ENCODE measurements around the gene C3orf20.

C3orf20 gene

DNA sequence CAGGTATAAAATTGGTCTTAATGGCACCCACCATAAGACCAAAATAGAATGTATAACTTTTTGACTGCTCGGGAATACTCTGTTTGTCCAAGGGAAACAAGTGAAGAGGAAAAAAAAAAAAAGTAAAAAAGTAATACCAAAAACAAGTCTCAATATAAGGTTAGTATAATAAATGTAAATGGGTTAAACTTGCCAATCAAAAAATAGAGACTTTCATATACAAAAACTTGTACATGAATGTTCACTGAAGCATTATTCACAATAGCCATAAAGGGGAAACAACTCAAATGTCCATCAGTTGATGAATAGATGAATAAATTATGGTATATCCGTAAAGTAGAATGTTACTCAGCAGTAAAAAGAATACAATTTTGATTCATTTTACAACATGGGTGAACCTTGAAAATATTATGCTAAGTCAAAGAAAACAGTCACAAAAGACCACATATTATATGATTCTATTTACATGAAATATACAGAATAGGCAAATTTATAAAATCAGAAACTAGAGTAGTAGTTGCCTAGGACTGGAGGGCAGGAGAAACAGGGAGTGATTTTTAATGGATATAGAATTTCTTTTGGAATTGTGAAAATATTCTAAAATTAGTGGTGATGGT, 104.2 kb downstream of the C3orf20 start:
- no peak for DNase-seq

DNA sequence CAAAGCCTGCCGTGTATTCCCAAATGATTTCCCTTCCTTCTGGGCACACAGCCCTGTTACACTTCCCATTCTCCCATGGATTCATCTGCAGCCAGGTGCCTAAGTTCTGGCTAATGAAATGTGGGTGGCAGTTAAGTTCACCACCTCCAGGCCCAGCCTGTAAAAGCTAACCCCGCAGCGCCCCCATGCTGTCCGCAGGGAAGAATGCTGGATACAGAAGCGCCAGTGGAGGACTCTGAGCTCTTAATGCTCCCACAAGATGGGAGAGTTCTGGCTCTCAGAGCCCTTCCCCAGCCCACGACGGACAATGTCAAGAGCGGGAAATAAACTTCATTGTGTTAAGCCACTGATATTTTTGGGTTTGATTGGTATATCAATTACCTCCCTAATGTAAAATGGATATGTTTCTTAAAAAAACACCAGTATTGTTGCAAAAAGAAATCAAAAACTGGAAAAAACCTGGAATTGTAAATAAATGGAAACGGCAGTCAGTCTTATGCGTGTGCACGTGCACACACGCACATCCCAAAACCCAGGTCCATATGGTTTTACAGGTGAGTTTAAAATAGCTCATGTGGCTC, 106.1 kb downstream of the C3orf20 start:
- DNase-seq = no peak

DNA sequence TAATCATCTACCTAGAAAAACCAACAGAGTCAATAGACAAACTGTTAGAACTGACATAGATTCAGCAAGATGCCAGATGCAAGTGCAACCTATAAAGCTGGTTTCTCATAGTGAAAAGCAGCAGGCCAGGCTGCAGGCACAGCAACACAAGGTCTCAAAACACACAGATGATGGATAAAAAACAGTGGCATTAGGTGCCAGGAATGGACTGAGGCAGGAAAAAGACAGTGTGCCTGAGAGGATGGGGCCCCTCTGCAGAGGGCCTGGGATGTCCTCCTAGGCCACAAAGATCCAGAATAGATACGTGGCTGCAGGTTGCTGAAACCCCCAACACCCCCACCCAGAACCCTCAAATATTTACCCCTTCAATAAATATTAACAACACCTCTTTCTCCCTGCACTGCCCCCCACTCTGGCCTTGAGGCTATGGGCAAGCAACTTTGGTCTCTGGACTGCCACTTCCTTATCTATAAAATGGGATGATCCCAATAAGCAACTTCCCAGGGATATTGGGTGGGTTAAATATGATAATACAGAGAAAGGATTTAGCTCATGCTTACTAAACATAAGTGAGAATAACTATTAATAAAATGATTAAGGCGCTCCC, 108.6 kb downstream of the C3orf20 start:
- no peak for DNase-seq

DNA sequence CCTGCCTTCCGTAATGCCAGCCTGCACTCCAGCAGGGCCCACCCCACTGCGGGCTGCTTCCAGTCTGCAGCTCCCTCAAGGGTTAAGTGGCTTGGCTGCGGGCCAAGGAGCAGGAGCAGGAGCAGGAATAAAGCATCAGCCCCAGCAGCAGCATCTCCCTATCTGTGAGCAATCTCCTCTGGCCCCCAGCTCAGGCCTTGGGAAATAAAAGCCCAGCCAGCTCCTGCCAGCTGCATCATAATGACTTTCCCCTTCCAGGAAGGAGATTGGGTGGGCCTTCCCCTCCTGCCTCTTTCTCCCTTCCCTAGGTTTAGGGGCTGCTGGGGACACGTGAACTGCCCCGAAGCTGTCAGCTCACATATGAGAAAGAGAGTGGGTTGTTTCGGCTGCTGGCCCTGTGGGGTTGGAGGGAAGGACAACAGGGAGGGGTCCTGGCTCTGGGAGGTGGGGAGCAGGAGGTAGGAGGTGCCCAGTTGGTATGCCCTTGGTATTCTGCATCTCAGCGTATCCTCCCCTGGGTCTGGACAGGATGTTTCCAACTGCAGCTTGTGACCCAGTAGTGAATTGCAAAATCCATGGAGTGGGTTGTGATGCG, 109.2 kb downstream of the C3orf20 start:
- DNase-seq = no peak

DNA sequence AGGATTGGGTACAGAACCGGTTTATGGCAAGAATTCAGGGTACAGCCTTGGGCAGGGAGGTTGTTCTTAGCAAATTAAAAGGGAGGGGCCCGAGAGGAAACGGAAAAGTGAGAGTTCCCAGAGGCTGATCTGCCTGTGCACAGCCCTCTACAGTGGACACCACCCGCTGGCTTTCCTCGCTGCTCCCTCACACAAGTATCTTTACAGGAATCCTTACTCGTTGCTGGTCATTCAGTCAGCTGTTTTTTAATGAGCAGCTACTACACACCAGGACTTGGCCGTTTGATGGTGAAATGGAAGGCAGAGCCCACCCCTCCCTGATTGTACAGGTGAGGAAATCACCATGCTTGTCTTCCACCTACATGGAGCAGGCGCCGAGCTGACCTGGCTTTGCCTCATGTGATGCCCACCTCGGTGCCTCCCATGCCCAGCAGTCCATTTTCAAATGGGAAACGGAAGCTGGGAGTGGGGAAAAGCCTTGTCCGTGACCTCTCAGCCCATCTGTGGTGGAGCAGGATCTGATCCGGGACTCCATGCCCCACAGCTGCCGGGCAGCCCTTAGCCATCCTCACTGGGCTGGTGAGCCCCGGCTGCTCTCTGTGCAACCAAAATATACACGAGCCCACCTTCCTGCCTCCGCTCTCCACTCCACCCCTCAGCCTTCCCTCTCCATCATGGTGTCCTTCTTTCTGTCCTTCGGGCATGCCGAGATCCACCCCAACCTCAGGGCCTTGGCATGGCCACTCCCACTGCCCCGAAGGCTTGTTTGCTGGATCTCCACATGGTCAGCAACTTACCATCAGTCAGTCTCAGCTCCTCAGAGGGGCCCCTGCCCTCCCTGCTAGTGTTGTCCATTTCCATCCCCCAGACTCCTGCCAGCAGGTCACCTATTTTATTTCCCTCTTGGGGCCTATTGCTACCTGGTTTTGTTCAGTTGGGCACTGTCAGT, 110.5 kb downstream of the C3orf20 start:
- DNase-seq = no peak

DNA sequence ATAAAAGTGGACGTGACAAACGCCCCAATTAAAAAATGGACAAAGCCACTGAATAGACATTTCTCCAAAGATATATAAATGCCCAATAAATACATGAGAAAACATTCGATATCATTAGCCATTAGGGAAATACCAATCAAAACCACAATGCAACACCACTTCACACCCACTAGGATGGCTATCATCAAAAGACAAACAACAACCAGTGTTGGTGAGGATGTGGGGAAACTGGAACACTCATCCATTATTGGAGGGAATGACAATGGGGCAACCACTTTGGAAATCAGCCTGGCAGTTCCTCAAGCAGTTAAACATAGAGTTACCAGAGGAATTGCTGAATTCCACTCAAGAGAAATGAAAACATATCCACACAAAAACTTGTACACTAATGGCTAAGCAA, 111.4 kb downstream of the C3orf20 start:
- no peak for DNase-seq

DNA sequence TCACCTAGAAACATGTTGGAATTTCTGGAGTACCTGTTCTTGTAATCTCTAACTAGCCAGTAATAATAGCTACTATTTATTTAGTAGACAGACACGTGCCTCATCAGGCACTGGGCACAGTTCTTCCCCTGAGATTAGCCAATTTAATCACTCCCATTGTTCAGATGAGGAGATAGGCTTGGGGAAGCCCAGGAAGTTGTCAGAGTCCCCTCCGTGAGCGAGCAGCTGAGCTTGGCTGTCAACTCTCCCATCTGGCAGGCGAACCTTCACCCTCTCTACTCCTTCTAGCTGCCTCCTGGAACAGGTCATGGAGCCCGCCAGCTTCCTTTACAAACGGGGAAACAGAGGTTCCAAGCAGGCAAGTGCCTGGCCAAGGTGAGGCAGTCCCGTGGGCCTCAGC, 112.7 kb downstream of the C3orf20 start:
- no peak for DNase-seq

DNA sequence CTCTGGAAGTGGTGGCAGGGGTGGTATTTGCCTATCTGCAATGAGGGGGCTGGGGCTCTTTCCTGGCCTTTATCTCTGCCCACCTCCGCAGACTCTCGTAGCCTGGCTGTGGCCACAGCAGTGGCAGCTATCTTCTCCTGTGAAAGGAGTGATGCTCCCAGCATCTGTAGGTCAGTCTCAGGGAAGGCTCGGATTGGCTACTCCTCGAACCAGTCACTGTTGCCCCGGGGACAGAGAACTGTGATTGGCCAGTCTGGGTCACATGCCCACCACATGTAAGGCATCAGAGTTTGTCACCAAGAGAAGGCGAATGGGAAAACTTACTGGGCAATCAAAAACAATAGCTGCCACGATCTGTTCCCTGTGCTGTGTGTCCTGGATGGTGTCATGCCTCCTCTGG, 113.7 kb downstream of the C3orf20 start:
- no peak for DNase-seq

DNA sequence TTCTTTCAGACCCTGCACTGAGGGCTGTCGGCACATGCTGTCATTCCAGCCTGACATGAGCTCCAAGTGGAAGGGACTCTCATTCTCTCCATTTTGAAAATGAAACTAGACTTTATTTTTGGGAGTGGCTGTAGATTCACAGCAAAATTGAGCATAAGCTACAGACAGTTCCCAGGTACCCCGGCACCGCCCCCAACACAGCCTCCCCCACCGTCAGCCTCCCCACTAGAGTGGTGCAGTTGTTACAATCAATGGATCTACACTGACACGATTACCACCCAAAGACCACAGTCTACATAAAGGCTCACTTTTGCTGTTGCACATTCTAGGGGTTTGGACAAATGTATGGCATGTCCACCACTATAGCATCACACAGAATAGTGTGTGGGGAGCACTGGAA, 114.3 kb downstream of the C3orf20 start:
- DNase-seq = no peak

DNA sequence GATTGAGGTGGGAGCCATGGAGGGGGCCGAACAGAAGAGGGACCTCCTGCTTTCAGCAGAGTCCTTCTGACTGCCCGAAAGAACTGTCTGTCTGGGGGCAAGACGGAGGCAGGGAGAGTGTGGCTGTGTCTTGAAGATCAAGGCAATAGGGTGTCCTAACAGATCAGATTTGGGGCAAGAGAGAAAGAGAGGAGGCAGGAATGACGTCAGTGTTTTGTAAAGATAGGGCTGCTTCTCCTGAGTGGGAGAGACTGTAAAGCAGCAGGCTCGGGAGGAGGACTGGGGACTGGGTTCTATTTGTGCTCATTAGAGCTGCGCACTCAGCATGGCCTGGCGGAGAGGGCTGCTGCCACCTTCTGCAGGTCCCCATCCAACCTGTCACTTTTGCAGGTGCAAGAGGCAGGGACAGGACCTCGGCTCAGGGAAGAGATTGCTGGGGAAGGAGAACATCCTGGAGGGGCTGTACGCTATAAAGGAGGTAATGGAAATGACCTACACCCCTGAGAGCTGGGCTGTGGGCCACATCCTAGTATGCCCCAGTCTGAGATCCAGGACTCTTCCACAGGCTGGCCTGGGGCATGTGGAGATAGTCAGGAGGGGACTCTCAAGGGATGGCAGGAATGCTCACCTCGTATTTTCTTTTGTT, 114.8 kb downstream of the C3orf20 start:
- DNase-seq = no peak

DNA sequence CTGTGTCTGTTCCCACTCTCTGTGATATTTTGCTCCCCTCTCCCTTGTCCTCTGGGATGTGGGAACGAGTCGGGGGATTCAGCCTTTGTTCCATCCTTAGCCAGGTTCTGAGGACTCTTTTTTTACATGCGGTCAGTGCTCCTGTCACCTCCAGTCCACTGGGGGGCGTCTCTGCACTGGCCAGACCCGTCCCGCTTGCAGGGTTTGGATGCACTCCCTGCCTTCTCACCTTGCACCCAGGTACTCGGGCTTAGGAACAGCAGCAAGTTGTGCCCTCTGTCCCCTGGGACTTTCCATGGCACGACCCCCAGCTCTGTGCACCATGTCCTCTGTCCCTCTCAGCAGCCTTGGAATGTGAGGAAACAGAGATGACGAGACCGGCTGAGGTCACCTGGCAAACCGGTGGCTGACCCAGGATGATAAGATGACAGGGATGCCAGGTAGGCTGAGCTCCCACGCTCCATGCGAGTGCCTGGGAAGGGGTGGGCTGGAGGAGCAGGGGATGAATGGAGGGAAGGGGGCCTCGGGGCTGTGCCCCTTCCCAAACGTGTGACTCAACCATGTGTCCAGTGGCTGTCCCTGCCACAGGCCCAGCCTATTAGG, 116.5 kb downstream of the C3orf20 start:
- no peak for DNase-seq

DNA sequence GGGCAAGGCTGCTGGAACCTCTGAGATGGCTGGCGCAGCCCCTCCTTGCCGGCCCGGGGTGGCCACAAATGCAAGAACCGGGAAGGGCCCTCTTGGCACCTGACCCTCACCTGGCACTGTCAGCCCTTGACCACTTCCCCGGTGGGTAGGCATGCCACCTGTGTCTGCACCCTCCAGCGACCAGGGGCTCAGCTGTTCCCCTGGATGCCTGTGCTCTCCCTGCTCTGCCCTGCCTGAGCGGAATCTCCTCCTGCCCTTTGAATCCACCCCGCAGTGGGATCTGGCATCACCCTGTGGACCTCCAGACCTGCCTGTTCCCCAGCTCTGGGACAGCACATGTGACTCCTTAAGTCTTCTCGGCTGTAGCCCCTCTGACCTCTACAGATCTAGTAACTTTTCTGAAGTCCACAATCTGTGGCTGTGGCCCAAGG, 117.8 kb downstream of the C3orf20 start:
- no peak for DNase-seq

DNA sequence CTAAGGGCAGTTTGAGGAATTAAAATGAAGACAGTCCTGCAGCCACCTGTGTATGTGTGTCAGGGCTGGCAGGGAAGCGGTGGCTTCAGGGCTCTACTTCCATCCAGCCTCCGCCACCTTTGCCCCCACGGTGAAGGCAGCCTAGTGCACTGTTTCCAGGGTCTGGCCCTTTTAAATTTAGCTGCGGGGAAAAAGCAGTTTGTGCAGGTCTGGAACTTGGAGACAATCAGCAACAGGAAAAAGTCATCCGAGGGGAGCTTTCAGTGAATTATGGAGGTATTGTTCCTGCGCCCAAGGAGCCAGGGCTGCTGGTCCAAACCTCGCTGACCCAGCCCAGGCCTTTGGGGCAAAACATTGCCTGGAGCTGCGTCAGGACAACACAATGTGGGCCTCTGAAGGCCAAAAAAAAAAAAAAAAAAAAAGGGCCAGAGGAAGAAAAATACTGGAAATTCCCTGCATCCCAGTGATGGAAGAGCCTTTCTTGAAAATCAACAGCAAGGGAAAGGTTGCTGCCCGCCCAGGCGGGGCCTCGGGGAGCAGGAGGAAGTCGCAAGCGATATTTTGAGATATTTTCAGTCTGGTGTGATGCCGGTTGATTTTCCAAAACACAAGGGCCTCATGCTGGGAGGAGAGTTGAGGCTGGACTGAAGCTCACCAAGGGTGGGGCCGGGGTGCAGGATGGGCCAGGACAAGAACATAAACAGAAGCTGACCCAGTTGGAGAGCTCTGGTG, 118.4 kb downstream of the C3orf20 start:
- DNase-seq = no peak

DNA sequence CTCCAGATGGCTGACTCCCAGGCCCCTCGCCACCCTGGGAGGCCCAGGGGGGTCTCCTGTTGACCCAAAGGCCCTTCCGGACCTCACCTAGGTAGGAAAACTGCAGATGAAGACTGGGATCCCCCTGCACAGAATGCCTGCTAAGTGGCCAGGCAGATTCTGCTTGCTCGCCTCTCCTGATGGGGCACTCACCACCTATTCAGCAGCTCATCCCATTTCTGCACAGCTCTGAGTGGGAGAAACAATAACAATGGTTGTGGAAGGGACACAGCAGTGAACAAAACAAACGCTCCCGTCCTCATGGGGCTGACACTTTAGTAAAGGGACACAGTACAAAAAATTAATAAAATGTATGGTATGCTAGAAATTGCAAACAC, 118.9 kb downstream of the C3orf20 start:
- no peak for DNase-seq

DNA sequence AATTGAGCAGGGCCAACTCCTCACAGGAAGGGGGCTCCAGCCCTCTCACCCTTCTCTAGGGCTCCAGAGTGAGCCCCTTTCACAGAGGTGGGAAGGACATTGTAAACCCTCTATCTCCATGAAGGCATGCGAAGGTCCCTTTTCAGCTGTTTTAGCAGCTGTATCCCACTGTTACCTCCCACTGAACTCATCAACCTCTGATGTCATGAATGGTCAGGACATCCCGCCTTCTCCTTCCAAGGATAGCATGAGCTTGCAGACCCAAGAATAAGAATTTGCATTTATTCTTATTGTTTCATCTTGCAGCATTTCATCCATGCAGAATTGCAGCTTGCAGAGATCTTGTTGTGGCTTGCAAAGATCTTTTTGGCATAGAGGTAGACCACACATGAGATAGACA, 119.5 kb downstream of the C3orf20 start:
- no peak for DNase-seq

DNA sequence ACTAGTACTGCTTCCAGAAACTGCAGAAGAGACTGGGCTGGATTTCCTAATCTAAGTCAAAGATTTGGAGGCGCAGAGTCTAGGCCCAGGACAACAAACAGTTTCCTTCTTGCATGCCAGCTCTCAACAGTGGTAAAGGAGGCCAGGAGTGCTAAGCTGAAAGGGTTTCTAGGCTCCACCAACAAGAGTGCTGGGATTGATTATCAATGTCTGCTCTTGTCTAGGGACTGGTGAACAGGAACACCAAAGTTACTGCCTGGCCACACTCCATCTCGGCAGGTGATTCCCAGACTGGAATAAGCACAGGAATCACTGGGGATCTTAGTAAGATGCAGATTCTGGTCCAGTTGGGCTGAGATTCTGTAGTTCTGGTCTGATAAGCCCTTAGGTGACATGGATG, 121.1 kb downstream of the C3orf20 start:
- DNase-seq = no peak

DNA sequence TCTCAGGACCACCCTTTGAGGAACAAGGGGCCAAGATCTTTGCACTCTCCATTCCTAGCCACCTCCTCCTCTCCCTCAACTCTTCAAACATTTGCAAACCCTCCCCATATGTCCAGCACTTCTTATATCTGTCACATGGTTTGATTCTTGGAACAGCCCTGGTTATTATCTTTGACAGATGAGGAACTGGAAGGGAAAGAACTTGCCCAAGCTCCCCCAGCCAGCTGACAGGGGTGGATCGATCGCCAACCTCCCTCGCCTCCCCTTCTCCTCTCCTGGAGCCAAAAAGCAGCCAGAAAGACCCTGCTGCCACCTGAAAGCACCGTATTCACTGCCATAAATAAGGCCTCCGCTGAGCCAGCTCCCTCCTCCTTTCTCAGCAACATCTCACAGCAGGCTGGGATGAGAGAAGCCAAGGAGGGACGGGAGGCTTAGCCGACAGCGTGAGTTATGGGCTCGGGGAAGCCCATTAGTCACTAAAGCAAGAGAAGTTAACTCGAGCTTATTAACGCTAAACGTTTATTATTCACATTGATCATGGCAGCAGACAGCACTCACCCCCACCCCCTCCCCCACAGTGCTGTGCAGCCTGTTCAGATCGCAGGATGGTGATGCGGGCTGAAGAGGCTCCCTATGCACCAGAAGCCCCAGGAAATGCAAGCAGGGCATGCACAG, 121.6 kb downstream of the C3orf20 start:
- no peak for DNase-seq

DNA sequence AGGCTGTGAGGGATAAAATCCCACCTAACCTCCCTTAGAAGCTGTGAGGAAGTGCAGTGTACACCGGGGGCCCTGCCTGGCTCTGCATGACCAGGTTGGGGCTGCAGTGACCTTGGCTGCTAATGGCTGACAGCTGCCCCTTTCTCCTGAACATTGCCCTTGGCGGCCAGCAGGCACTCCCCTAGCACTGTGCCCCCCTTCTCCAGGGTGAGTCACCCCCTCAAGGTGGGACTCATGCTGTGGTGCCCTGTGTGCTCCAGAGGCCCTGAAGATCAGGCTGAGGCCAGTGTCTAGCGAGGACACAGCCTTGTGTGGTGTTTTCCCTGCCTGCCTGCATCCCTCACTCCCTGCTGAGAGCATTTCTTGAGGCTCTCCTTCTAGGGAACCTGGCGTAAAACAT, 122.8 kb downstream of the C3orf20 start:
- DNase-seq = no peak

DNA sequence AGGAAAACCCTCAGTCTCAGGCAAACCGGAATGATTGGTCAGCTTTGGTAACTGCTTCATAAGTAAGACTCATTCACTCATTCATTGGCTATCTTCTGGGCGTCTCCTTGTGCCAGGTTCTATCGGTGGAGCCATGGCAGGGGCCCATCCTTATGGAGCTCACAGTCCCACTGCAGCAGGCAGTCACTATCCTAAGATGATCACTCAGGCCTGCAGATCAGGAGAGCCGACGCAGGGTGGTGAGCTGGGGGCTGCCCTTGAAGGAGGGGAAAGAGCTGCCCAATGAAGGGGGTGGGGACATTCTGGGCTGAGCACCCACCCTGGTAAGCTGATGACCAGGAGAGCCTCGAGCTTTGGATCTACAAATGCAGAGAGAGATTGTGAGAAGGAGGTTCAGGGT, 123.3 kb downstream of the C3orf20 start:
- DNase-seq = no peak

DNA sequence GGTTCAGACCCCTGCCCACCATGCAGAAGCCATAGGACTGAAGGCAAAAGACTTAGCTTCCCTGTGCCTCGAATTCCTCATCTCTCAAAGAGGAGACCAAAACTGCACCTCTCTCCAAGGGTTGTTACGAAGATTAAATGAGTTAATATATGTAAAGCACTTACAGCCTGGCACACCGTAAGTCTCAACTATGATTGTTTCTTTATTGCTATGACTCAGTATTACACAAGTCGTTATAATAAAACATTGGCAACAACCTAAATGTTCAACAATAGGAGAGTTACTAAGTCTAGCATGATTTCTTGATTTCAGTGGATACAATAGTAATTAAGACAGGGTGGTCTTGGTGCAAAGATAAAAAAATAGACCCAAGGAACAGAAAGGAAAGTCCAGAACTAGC, 124.2 kb downstream of the C3orf20 start:
- no peak for DNase-seq

DNA sequence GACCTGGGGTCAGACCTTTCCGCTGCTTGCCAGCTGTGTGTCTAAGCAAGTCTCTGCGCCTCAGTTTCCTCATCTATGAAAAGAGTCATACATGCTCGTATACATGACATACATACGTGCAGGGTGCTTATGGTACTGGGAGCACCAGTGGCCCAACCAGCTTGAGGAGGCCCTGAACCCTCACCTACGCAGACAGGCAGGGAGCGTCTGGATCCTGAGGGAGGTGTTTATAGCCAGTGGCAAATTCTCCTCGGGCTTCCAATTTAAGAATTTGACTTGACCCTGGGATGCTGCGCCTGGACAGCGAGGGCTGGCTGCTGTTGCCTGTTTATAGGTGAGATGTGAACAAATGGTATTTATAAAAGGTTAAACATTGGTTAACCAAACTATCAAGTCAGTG, 126.1 kb downstream of the C3orf20 start:
- no peak for DNase-seq

Data from DMS153 (cell line).